ENCODE data around the gene KRTAP9-7.

The KRTAP9-7 gene

DNA sequence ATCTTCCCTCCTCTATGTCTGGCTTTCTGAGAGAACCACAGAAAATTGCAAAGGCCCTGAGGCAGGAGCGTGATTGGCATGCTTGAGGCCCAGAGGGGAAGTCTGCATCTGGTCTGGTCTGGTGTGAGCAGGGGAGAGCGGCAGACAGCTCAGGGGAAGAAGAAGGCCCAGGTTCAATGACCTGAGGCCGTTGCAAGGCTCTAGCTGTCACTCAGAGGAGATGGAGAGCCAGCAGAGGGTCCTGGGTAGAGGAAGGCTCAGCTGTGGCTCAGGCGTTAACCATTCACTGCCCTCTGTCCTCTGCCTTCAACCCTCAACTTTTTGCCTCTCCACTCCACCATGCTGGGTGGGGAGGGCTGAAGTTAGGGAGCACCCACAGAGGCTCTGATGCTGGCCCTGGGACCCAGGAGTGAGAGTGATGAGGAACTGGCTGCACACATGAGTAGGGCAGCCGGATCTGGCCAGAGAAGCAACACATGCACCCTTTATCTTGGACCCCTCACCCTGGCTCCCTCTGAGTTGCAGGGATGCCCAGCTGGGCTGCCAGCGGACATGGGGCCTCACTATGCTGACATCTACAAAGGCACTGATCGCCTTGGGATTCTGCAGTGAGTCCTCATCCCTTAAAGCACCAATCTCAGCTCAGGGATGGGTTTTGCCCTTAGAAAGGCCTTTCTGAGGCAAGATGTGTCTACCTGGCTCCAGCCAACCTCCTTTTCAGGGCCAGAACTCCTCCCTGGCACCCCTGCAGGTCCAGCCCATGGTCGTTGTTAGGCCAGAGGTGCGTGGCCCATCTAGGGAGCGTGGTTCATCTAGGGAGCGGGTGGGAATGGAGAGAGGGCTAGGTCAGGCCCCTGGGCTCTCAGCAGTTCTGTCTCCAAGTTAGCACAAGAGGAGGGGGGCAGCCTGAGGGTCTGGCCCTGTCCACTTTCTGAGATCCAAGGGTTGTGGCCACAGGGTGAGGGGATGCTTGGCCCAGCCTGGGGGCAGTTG is 47.7 kb downstream of the KRTAP9-7 start:
- H3K4me3 ChIP-seq (ENCODE audit: low read length in 2 of 2), result no peak overlapping the region
- no peaks in the 10 kb centered on the region for H3K4me1 ChIP-seq (ENCODE audit: control insufficient read depth, insufficient read depth, low read length)
- H3K27me3 ChIP-seq (ENCODE audit: control insufficient read depth in 1 of 2, insufficient read depth in 2 of 2, low read length in 2 of 2), result no peaks in the 10 kb centered on the region
- H3K27ac ChIP-seq (ENCODE audit: low read length), result no peak overlapping the region
- no peaks in the 10 kb centered on the region for H3K9me3 ChIP-seq (ENCODE audit: control insufficient read depth in 2 of 2, low read length in 2 of 2)
- no peak overlapping the region for H3K9ac ChIP-seq (ENCODE audit: low read length in 2 of 2)
- H3K36me3 ChIP-seq (ENCODE audit: control insufficient read depth in 2 of 2, insufficient read depth in 2 of 2, low read length in 2 of 2), result no peaks in the 10 kb centered on the region

DNA sequence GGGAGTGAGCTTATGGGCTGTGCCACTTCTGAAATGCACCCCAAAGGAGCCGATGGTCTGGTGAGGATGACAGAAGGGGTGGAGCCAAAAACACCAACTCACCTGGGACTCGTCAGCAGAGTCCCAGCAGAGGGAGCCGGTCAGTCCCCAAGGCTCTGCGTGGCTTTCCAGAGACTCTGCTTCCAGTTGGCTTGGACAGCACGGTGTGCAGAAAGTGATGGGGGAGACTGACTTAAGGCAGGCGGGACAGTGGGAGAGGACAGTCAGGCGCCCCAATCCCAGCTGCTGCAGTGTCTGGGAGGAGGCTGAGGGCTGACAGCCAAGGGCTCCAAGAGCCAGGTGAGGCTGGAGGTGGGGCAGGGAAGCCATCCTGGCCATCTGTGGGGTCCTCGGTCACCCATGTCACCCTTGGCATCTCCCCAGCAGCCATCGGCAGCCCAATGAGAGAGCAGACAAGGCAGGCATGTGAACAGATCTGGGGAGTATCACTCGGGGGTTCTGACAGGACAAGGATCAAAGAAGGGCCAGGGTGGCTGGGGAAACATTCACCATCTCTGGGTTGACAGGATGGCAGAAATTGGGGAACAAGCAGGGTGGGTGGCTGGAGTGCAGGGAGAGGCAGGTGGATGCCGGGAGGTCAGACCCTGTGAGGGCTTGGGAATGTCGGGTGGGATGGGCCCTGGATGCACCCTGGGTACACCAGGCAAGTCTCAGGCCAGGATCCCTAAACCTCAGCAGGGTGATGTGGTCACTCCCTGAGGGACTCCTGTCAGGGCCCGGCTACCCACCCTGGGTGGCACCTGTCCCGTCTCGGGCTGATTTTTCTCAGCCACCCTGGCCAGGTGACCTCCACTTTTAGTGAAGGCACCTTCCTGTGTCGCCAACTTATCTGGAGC is 48.9 kb downstream of the KRTAP9-7 start:
- Histone ChIP-seq H3K4me1 (ENCODE audit: control insufficient read depth, insufficient read depth, low read length) (no peaks in the 10 kb centered on the region), H3K36me3 (ENCODE audit: control insufficient read depth in 2 of 2, insufficient read depth in 2 of 2, low read length in 2 of 2) (no peaks in the 10 kb centered on the region), H3K9ac (ENCODE audit: low read length in 2 of 2) (no peak overlapping the region)

DNA sequence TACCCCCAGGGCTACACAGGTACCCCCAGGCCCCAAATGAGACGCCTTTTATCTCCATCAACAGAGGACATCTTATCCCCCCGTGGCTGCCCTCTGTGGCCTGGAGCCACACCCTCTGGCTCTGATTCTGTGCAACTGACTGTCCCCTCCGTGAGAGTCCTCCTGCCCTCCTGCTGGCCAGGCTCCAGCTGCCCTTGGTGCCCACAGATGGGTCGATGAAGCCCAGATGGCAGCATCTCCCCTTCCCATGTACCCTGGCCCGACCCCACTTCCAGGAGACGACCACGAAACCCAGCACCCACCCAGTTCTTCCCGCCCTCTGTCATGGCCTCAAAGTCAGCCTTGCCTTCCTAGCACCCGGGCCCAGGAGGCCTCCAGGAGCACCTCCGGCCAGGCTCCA is 49.6 kb downstream of the KRTAP9-7 start:
- no peak overlapping the region for H3K4me3 ChIP-seq (ENCODE audit: low read length in 2 of 2)

More for the DNA sequence above, 48.9 kb downstream of the KRTAP9-7 start:
- no peaks in the 10 kb centered on the region for H3K27me3 ChIP-seq (ENCODE audit: control insufficient read depth in 1 of 2, insufficient read depth in 2 of 2, low read length in 2 of 2)
- no peak overlapping the region for H3K4me3 ChIP-seq (ENCODE audit: low read length in 2 of 2)
- H3K9me3 ChIP-seq (ENCODE audit: control insufficient read depth in 2 of 2, low read length in 2 of 2), result no peaks in the 10 kb centered on the region
- no peak overlapping the region for H3K27ac ChIP-seq (ENCODE audit: low read length)

DNA sequence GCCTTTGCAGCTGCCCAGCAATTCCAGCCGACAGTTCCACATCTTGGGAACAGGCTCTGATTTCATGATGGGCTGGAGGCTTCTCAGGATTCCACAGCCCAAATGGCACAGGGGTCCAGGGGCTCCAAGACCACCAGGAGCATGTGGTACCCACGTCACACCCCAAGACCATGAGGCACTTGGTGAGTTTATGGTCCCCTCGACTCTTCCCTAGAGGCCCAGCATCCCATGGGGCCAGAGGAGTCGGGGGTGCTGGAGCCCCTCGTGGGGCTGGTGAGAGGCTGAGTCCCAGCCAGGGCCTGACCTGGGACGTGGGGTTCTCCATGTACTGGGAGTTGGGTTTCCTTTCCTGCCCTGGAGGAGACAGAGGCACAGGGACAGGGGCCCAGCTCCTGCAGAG is 50.1 kb downstream of the KRTAP9-7 start:
- H3K27ac ChIP-seq (ENCODE audit: low read length), result no peak overlapping the region
- H3K27me3 ChIP-seq (ENCODE audit: control insufficient read depth in 1 of 2, insufficient read depth in 2 of 2, low read length in 2 of 2), result no peaks in the 10 kb centered on the region
- H3K9ac ChIP-seq (ENCODE audit: low read length in 2 of 2), result no peak overlapping the region
- H3K4me3 ChIP-seq (ENCODE audit: low read length in 2 of 2), result no peak overlapping the region
- H3K4me1 ChIP-seq (ENCODE audit: control insufficient read depth, insufficient read depth, low read length), result no peaks in the 10 kb centered on the region
- no peaks in the 10 kb centered on the region for H3K36me3 ChIP-seq (ENCODE audit: control insufficient read depth in 2 of 2, insufficient read depth in 2 of 2, low read length in 2 of 2)
- H3K9me3 ChIP-seq (ENCODE audit: control insufficient read depth in 2 of 2, low read length in 2 of 2), result no peaks in the 10 kb centered on the region

More for the DNA sequence above, 49.6 kb downstream of the KRTAP9-7 start:
- H3K9me3 ChIP-seq (ENCODE audit: control insufficient read depth in 2 of 2, low read length in 2 of 2), result no peaks in the 10 kb centered on the region
- no peak overlapping the region for H3K27ac ChIP-seq (ENCODE audit: low read length)
- H3K9ac ChIP-seq (ENCODE audit: low read length in 2 of 2), result no peak overlapping the region
- no peaks in the 10 kb centered on the region for H3K36me3 ChIP-seq (ENCODE audit: control insufficient read depth in 2 of 2, insufficient read depth in 2 of 2, low read length in 2 of 2)
- no peaks in the 10 kb centered on the region for H3K27me3 ChIP-seq (ENCODE audit: control insufficient read depth in 1 of 2, insufficient read depth in 2 of 2, low read length in 2 of 2)
- no peaks in the 10 kb centered on the region for H3K4me1 ChIP-seq (ENCODE audit: control insufficient read depth, insufficient read depth, low read length)
